GM12864 (cell line): ENCODE data around the gene OBSCN.

Experiments
- DNase-seq: peaks from one replicate; pipeline ENCODE4 v3.0.0-alpha.2; 2011; ENCODE audit warnings: low read depth
- H3K4me3 ChIP-seq: 2 replicates; pipeline ENCODE4 v1.5.1; 2011; ENCODE audit warnings: mild to moderate bottlenecking, low read depth, low read length, control low read depth
- TF ChIP-seq, protein P1 (sequence below): IDR thresholded peaks from 2 replicates; pipeline ENCODE4 v1.5.1; 2011; ENCODE audit warnings: low read depth, mild to moderate bottlenecking, moderate library complexity, low read length, control low read depth, inconsistent platforms; ENCODE audit errors: missing control alignments

Gene OBSCN

GRCh38 chr1:228310162-228310792 lies 102.4 kb downstream of the OBSCN start:
- no peak for DNase-seq
- TF ChIP-seq, protein P1, sequence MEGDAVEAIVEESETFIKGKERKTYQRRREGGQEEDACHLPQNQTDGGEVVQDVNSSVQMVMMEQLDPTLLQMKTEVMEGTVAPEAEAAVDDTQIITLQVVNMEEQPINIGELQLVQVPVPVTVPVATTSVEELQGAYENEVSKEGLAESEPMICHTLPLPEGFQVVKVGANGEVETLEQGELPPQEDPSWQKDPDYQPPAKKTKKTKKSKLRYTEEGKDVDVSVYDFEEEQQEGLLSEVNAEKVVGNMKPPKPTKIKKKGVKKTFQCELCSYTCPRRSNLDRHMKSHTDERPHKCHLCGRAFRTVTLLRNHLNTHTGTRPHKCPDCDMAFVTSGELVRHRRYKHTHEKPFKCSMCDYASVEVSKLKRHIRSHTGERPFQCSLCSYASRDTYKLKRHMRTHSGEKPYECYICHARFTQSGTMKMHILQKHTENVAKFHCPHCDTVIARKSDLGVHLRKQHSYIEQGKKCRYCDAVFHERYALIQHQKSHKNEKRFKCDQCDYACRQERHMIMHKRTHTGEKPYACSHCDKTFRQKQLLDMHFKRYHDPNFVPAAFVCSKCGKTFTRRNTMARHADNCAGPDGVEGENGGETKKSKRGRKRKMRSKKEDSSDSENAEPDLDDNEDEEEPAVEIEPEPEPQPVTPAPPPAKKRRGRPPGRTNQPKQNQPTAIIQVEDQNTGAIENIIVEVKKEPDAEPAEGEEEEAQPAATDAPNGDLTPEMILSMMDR = no peak
- no peak overlapping the region for H3K4me3 ChIP-seq

- no peak for DNase-seq
- TF ChIP-seq, protein P1 = no peak
- H3K4me3 ChIP-seq = no peak overlapping the region
Measured at GRCh38 chr1:228311091-228311490, 103.2 kb downstream of the OBSCN start.

DNA sequence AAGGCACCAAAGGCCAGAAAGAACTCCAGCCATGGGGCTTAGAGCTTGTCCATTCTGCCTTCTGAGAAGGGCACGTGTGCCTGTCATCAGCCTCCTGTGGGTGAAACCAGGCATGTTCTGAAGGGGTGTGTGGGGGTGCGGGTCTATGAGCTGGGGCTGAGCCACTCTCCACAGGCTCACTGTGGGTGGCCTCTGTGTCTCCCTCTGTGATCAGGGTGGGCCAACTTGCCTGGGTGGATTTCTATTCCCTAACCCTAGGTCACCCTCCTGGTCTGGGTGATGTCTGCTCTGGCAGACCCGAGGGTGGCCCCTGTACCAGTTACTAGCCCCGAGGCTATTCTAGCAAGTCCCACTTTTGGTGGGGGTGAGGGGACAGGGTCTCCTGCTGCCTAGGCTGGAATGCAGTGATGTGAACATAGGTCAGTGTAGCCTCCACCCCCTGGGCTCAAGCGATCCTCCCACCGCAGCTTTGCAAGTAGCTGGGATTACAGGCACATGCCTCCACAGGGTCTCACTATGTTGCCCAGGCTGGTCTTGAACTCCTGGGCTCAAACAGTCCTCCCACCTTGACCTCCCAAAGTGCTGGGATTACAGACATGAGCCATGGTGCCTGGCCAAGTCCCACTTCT lies 104.4 kb downstream of the OBSCN start:
- no peak overlapping the region for H3K4me3 ChIP-seq
- DNase-seq = no peak
- TF ChIP-seq, protein P1 = no peak

GRCh38 chr1:228313536-228314277 lies 105.9 kb downstream of the OBSCN start:
- DNase-seq = no peak
- TF ChIP-seq, protein P1 = no peak
- H3K4me3 ChIP-seq = no peak overlapping the region

- DNase-seq = no peak
- H3K4me3 ChIP-seq = no peak overlapping the region
- TF ChIP-seq, protein P1 = no peak
Measured at GRCh38 chr1:228314315-228314657, 106.4 kb downstream of the OBSCN start.

DNA sequence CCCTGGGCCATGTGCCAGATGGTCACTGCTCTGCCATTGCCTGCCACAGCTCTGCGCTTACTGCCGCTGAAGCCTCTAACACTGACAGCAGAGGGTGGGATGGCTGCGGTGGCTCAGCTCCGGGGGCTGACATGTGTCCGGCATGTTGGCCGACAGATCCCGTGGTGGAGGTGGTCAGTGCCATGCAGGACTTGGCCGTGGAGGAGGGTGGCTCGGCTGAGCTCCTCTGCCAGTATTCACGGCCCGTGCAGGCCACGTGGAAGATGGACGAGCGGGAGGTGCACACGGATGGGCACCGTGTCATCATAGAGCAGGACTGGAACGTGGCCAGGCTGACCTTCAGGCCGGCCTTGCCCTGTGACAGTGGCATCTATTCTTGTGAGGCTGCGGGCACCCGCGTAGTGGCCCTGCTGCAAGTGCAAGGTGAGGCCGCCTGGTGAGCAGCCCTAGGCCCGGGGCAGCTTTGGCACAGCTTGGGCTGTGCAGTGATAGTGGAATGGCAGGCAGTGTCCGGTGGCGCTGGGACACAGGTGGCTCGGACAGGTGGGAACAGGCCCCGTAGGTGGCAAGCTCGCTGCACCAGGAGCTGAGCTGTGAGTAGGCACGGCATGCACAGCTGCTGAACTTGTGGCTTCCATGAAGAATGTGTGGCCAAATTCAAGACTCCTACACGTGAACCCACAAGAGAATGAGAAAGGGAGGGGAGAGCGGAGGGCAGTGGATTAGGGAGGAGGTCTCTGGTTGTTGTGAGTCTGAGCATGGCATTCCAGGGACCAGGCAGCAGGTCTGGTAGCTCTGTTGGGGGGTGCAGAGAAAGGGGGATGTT lies 107.0 kb downstream of the OBSCN start:
- no peak for DNase-seq
- TF ChIP-seq, protein P1 = no peak

More for the DNA sequence above, 107.0 kb downstream of the OBSCN start:
- H3K4me3 ChIP-seq = no peak overlapping the region
